GM19239 (cell line): Measurements from ENCODE around the gene SDC4.
A peak's percentile ranks its signal among the peaks of the same experiment; 100 is the strongest.

Experiments used
- DNase-seq: peaks from one replicate; pipeline ENCODE4 v3.0.0; 2011; ENCODE audit warnings: low spot score; ENCODE audit not compliant: insufficient read length
- FAIRE-seq: peaks from 2 replicates; lab custom pipeline; 2011; peaks lifted over from hg19 to GRCh38; lab: Jason Lieb, UNC

The SDC4 gene

DNA sequence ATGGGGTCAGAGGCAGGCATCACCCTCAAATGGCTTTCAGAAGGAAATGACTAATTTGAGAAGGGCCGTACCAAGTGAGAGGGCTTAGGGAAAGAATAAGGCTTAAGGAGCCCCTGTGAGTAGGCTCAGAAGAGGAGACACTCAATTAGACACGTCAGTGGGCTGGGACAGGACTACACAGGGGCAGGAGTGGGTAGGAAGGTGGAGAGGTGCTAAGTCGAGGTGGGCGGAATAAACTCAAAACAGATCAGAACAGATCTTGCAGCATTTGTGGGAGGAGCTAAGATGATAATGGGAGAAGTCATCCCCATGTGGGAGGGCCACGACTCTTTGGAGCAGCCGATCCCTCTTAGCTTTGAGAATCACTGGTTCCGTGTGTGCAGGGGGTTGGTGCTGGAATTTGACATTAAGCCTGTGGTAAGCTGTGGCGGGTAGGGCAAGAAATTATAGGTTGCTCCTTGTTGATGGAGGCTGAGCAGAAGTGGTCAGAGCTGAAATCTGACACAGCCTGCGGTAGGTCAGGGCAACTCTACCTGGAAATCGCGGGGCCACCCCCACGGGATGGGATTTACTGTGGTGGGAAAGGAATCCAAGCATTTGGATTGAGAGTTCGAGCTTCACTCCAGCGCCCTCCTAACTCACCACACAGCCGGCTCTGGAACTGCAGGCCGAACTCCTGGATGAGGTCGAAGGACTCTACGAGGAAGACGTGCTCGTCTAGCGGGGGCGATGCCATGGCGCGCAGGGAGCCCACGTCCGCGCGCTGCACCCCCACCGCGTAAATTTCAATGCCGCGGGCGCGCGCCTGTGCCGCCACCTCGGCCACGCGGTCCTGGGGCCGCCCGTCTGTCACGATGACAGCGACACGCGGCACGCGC, 44.4 kb downstream of the SDC4 start:
- no peak for DNase-seq
- FAIRE-seq, result no peak

DNA sequence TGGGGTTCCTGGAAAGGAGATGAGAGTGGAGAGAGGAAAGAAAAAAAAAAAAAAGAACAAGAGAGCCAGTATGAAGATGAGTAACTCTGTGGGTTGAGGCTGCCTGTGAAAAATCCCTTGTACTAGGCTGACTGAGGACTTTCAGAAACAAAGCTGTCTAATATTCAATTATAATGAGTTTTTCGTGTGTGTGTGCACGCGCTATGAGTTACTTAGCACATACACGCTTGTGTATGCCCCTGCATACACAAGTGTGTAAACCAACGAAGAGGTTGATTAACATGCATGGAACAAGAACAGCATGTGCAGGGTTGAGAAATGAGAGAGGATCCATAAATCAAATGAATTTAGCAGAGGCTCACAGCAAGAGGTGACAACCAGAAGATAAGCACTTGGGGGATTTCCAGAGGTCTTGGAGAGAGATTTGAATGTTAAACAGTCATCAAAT, 46.4 kb downstream of the SDC4 start:
- FAIRE-seq (no peak), DNase-seq (no peak)

DNA sequence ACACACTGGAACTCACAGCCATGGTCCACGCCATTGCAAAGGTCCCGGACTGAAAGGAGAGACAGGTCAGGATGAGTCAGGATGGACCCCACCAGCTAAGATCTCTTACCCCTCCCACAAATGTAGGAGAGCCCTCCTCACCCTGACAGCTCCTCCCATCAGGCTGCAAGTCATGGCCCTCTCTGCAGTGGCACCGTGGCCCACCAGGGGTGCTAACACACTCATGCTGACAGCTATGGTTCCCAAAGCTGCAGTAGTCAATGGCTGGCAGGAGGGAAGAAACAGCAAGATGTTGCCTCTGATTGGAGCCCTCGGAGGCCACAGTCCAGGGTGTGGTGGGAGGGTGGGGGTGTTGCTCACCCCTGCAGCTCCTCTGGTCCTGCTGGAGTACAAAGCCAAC, 47.3 kb downstream of the SDC4 start:
- DNase-seq (peak; percentile 60), FAIRE-seq (peak; percentile 21)

DNA sequence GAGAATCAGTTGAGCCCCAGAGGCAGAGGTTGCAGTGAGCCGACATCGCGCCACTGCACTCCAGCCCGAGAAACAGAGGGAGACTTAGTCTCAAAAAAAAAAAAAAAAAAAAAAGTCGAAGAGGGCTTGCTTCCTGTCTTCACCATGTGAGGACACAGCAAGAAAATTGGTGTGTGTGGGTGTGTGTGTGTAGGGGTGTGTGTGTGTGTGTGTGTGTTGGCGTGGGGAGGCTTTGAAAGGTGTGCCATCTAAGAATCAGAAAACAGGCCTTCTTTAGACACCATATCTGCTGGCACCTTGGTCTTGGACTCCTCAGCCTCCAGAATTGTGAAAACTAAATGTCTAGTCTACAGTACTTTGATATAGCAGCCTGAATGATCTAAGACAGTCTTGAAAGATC, 48.4 kb downstream of the SDC4 start:
- DNase-seq, result no peak
- no peak for FAIRE-seq

DNA sequence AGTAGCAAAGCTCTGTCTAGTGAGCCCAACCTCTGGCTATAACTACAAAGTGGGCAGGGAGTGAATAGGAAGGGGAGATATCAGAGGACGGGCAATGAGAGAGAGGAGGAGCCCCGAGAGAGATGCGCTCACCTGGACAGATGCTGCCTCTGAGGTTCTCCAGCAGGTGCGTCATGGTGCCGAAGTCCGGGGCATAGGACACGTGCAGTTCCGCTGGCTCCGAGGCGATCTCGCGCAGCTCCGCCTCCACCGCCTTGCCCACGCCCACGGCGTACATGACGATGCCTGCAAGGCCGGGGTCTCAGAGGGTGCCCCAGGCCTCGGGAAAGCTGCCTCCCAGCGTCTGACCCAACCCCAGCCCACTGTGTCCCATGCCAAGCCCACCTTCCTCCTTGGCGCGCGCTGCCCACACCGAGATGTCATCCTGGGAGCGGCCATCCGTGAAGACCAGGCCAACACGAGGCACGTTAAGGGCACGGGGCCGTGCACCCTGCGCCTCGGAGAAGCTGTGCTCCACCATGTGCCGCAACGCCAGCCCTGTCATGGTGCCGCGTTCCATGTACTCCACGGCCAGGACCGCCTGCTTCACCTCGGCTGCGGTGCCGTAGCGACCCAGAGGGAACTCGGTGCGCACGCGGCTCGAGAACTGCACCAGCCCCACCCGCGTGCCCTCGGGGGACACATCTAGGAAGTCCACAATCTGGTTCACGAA, 50.3 kb downstream of the SDC4 start:
- FAIRE-seq (no peak), DNase-seq (no peak)

DNA sequence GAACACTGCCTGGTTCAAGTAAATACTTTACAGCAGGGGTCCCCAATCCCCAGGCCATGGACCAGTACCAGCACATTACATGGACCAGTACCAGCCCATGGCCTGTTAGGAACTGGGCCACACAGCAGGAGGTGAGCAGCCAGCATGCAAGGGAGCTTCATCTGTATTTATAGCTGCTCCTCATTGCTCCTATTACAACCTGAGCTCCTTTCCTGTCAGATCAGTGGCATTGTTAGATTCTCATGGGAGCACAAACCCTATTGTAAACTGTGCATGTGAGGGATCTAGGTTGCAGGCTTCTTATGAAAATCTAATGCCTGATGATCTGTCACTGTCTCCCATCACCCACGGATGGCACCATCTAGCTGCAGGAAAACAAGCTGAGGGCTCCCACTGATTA, 53.6 kb downstream of the SDC4 start:
- DNase-seq (no peak), FAIRE-seq (no peak)

DNA sequence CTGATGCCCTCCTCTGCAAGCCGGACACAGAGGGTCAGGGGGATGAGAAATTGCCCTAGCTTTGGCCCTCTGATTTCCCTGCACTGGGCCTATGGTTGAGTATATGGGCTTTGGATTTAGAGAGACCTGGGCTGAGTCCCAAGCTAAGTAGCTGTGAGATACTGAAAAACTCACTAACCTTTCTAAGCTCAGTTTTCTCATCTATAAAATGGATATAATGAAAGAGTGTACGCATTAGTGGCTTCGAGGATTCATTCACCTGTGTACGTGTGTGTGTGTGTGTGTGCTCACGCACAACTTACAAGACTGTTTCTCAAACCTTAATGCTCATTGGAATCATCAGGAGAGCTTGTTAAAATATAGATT, 54.2 kb downstream of the SDC4 start:
- FAIRE-seq, result no peak
- no peak for DNase-seq

DNA sequence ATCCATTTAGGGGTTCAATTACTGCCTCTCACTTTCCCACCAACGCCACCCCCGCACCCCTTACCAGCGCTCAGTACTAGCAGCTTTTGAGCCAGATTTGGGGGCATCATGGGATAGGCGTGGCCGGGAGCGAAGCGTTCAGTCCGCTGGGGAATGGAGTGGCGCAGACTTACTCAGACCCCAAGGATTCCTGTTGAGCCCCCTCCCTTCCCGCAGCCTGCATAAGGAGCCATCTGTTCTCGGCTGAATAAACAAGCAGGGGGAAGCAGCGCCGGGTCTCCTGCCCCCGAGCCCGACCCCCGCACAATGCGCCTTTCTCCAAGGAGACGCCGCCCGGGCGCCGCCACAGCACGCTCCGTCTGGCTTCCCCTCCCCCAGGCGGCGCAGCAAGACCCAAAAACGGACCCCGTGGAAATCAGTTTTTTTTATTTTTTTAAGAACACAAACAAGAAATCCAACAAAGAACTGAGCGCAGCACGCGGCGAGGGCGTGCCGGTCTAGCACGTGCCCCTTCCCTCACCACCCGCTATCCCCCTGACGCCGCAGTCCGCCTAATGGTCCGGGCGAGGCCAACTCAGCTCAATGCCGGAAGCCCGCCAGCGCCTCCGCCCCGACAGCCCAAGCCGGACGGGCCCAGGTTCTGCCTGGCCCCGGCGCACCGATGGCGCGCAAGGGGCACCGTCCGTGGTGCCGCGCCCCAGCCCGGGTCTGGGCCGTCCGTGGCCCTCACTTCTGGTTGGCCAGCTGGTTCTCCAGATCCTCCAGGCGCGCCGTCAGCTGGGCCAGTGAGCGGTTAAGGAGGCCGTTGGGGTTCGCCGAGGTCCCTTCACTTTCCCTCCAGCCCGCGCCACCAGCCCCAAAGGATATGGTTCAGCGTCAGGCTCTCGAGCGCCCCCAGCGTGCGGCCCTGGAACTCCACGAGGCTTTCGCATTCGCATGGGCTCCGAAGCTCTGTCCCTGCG, 54.9 kb downstream of the SDC4 start:
- DNase-seq, result peak; percentile 86
- no peak for FAIRE-seq

DNA sequence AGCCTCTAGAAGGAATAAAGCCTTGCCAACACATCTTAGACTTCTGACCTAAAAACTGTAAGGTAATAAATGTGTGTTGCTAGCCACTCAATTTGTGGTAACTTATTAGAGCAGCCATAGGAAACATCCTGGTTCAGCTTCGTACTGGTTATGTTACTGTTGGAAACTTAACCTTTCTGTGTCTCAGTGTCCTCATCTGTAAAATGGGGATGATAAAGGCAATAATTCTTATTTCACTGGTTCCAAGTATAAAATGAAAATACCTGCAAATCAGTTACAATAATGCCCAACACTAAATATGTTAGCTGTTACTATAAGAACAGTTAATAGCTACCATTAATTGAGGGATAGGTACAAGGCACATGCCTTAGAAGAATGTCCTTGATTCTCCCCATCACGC, 55.9 kb downstream of the SDC4 start:
- FAIRE-seq, result no peak

DNA sequence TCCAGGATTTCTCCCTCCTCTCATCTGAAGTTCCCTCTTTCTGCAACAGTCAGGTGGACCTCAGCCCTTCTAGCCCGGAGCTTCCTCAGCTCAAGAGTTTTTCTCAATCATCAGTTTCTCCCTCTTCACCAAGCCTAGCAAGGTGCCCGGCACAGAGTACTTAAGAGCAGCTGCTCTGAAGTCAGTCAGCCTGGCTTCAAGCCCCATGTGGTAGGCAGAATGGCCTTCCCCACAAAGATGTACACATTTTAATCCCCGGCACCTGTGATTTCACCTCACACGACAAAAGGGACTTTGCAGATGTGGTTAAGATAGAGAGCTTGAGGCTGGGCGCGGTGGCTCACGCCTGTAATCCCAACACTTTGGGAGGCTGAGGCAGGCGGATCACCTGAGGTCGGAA, 56.7 kb downstream of the SDC4 start:
- FAIRE-seq (no peak), DNase-seq (no peak)

More for the DNA sequence above, 55.9 kb downstream of the SDC4 start:
- DNase-seq, result no peak

DNA sequence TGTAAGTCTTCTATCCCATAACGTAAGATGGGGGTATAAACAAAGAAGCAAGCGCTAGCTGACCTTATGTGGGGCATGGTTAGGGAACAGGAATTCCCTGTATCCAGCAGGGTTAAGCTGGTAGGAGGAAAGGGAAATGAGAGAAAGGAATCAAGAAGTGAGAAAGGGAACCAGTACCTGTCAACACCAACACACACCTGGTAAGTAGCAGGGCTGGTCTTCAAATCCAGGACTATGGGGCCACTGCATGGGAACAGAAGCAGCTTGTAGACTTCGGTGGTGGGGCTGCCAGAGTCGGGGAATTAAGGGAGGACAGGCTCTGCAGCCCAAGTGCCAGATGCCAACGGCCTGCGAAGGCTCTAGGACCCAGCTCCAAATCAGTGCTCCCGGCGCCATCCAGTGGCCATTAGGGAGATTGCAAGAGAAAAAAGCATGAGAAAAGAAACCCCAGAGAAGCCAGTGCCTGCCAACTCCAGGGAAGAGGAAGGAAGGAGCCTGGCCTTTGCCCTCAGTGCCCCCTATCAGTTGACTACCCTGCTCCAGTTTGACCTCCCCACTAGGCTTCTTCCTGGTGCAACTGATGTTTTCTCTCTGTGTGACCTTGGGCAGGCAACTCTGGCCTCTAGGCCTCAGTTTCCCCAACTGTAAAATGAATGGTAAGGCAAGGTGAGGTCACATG, 57.4 kb downstream of the SDC4 start:
- peak; percentile 74 for FAIRE-seq
- DNase-seq, result peak; percentile 77

DNA sequence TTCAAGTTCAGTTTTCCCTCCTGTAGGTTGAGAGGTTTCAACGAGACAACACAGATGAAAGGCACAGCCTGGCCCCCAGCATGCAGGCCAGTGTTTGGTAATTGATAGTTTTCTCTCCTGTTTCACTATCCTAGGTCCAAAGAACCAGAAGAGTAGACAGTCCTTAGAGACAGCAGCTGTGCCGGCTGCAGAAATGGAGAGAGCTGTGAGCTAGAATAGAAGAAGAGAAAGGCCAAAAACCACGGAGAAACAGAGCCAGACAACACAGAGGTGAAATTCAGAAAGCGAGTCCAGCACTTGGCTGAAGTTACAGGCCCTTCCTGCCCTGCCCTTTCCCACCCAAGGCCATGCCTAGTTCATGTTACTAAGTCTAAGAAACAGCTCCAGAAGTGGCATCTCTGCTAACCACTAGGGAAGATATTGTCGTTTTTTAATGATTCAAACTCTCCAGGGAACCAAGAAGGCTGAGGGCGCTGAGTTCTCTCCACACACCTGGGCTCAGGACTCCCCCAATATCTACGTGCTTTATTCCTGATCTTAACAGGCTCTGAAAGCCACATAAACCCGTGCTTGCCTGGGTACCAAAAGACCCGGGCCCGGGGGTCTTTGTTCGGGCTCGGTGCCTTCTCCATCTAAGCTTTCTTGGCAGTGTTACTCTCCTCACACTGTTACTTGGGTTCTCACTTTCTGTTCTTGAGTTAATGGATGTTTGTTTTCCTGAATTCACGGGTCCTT, 58.1 kb downstream of the SDC4 start:
- FAIRE-seq (no peak), DNase-seq (no peak)

DNA sequence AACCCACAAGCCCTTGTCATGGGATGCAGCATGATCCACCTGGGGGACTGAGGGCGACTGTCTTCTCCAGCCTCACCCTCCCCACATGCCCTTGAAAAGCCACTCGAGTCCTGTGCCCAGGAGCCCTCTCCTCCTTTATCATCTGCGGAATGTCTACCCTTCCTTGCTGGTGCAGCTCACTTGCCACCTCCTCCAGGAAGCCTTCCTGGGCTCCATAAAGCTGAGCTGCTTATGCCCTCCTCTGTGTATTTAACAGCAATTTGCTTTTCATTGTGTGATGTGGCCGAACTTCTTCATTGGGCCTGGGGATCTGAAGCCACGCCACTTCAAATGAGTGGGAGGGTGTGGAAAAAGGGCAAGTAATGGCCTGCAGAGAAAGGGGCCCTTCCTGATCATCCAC, 59.4 kb downstream of the SDC4 start:
- DNase-seq (no peak), FAIRE-seq (no peak)

DNA sequence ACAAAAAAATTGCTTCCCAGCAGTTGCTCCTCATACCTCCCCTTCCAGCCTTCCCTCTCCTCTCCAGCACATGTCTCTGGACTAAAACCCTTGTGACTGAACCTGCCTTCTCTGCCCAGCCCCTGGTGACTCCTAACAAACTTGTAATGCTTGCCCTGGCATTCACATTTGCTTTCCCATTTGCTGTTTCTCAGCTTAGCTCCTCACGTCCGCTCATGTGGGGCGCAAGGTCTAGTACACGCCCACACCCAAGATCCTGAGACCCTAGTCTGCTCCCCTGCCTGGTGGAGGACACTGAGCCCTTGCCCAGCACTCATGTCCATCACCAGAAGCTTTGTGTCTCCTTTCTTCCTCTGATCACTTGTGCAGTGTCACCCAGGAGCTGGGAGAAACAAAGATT, 59.8 kb downstream of the SDC4 start:
- no peak for FAIRE-seq
- no peak for DNase-seq

DNA sequence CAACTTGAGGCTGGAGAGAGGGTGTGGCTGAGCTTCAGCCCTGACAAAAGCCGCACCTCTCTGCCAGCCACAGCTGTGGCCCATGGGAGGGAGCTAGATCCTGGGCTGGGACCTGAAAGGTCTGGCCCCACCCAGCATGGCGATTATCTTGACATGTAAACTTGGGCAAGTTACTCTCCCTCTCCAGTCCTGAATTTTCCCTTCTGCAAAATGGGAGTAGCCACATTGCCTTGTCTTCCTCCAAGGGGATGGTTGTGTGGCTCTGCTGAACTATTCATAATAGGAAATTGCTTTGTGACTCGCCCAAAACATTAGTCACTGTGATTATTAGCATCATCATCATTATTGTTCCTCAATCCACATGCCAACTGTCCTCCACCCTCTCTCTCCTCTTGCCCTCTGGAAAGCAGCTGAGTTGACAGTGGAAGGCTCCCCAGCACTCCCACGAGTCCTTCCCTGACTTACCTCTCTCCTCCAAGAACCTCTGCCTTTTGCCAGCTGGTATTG, 64.6 kb downstream of the SDC4 start:
- FAIRE-seq, result no peak
- DNase-seq, result no peak

DNA sequence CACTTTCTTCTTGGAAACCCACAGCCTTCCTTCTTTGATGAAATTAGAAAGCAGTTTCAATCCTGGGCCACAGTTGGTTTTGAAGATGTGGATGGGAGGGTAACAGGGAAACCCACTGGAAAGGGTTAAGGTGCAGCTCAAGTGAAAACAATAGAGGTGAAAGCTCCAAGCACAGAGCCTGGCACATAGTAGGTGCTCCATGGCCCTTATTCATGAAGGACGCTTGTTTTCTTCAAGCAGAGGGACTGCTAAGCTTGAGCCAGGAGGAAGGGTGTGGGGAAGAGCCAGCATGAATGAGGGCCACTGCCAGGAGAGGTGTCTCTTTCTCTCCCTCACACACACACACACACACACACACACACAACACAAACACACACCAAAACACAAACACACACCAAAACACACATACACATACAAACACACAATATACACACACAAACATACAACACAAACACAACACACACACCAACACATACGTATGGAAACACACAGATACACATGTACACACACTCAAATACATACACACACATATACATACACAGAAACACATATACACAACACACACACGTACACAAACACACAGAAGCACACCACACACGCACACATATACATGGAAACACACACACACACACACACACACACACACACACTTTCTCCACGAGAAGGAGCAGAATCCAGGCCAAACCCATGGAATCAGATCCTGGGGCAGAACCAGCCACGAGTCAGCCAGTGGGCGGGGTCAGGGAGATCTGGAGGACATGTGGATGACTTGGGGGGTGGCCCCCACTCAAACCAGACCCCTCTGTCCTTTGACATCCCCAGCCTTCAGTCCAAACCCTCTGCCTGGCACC, 65.3 kb downstream of the SDC4 start:
- FAIRE-seq, result no peak
- DNase-seq, result no peak

DNA sequence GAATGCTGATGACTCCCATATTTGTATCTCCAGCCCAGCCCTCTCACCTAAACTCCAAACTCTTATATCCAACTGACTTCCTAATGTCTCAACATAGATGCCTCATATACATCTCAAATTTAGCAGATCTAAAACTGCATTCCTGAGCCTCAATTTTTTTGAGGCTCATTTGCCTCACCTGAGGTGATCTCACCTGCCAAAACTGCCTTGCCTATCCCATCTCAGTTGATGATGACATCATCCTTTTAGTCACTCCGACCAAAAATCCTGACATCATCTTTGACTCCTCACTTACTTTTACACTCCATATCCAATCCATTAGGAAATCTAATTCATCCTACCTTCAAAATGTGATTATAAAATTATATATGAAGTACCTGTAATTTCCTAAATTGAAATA, 68.2 kb downstream of the SDC4 start:
- DNase-seq, result no peak
- FAIRE-seq, result no peak

DNA sequence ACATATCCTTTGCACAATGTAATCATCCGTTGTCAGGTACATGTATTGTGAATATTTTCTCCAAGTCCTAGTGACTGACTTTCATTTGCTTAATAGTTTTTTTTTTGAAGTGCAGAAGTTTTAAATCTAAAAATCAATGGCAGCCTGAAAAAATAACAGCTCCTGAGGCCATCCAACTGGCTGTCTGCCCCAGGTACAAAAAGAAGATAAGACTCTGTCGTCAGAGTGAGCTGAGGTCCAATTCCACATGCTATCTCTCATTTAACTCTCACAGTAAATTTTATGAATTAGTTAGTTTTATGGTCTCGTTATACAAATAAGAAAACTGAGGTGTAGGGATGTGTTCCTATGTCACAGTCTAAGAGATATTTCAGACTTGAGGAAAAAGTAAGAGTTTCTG, 72.9 kb downstream of the SDC4 start:
- FAIRE-seq, result no peak
- no peak for DNase-seq
